Sigmoid colon (tissue), 4 donors: Measurements from ENCODE around the gene OR6B1.

Experiments
- CTCF ChIP-seq, 4 experiments: fragments of 450-650 bp in 3 of 4; fragments of 200-600 bp in 1 of 4; IDR thresholded peaks; one replicate each; pipeline ENCODE4 v1.5.1; 2016 to 2019; ENCODE audit warnings: antibody characterized with exemption in 4 of 4, mild to moderate bottlenecking in 3 of 4, moderate library complexity in 2 of 4
- EP300 ChIP-seq, 4 donors: sonication (generic); formaldehyde crosslinking; IDR thresholded peaks; one replicate each; pipeline ENCODE4 v1.6.1; 2017; ENCODE audit warnings: antibody characterized with exemption in 4 of 4
- POLR2A ChIP-seq, 2 donors: fragments of 450-650 bp; IDR thresholded peaks; one replicate each; pipeline ENCODE4 v1.6.1; 2016; ENCODE audit warnings: antibody characterized with exemption in 2 of 2, mild to moderate bottlenecking in 2 of 2, moderate library complexity in 2 of 2
- POLR2AphosphoS5 ChIP-seq, 4 donors: sonication (generic); formaldehyde crosslinking; IDR thresholded peaks; one replicate each; pipeline ENCODE4 v1.6.1; 2017; ENCODE audit warnings: antibody characterized with exemption in 4 of 4

GRCh38 chr7:143979998-143980397 is 20.1 kb upstream of the OR6B1 start:
- no peak for TF ChIP-seq CTCF (IDR thresholded peaks at IDR 0.05)
- TF ChIP-seq POLR2AphosphoS5 (IDR thresholded peaks at IDR 0.05) = no peak
- TF ChIP-seq POLR2A (IDR thresholded peaks at IDR 0.05) = no peak
- no peak for TF ChIP-seq EP300 (IDR thresholded peaks at IDR 0.05)
